DMS 273 treated with DMSO at 0.1 percent for 48 hours (cell line): Measurements from ENCODE around the gene RPS6KB1.
A peak's percentile ranks its signal among the peaks of the same experiment; 100 is the strongest.
"Not testable (repeated sequence)": the region's sequence is repeated elsewhere in the genome, so short reads cannot be mapped to it uniquely, and the experiment has no call there.

Source experiments
- DNase-seq: peaks from one replicate; lab custom pipeline; 2025; lab: John Stamatoyannopoulos, UW

Gene RPS6KB1

GRCh38 chr17:59892924-59893675 lies at the start of gene RPS6KB1, which contains the start of gene TUBD1:
RPS6KB1 (plus strand) TSS chr17:59893121; CDS start chr17:59893185, 64 bp downstream.
TUBD1 (minus strand) TSS chr17:59892943; CDS start chr17:59891002, 1,941 bp downstream.
- peak; percentile 99 for DNase-seq

GRCh38 chr17:59844884-59845594 lies 47.9 kb upstream of the RPS6KB1 start:
- no peak for DNase-seq

- peak; percentile 97 for DNase-seq
Observed at GRCh38 chr17:59845595-59846393, 47.1 kb upstream of the RPS6KB1 start.

GRCh38 chr17:59846394-59847165 lies 46.3 kb upstream of the RPS6KB1 start:
- DNase-seq = no peak

DNA sequence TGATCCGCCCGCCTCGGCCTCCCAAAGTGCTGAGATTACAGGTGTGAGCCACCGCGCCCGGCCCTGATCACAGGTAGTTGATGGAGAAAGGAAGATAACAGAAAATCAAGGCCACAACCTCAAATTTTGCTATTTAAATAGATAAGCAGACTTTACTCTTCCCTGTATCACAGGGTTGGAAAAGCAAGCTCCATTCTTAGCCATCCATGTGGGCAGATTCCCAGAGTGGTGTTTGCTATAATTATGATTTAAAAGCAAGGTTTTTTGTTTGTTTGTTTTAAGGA lies 44.6 kb upstream of the RPS6KB1 start:
- no peak for DNase-seq

DNA sequence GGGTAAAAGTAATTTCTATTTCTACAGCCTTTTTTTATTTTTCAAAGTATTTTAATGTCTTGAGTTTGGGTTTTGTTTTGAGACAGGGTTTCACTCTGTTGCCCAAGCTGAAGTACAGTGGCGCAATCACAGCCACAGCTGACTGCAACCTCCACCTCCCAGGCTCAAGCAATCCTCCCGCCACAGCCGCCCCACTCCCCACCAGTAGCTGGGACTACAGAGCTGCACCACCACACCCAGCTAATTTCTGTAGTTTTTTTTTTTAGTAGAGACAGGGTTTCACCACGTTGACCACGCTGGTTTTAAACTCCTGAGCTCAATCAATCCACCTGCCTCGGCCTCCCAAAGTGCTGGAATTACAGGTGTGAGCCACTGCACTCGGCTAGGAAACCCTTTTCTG lies 44.1 kb upstream of the RPS6KB1 start:
- no peak for DNase-seq

- DNase-seq = not testable (repeated sequence)
Observed at GRCh38 chr17:59850311-59850710, 42.6 kb upstream of the RPS6KB1 start.

- no peak for DNase-seq
Observed at GRCh38 chr17:59851439-59852375, 41.2 kb upstream of the RPS6KB1 start.

DNA sequence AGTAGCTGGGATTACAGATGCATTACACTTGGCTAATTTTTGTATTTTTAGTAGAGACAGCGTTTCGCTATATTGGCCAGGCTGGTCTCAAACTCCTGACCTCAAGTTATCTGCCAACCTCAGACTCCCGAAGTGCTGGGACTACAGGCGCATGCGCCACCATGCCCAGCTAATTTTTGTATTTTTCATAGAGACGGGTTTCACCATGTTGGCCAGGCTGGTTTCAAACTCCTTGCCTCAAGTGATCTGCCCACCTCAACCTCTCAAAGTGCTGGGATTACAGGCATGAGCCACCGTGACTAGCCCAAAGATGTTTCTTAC lies 40.1 kb upstream of the RPS6KB1 start:
- not testable (repeated sequence) for DNase-seq

GRCh38 chr17:59853168-59853918 lies 39.6 kb upstream of the RPS6KB1 start:
- no peak for DNase-seq

GRCh38 chr17:59853919-59854729 lies 38.8 kb upstream of the RPS6KB1 start:
- DNase-seq = not testable (repeated sequence)

- no peak for DNase-seq
Observed at GRCh38 chr17:59856859-59857794, 35.8 kb upstream of the RPS6KB1 start.

GRCh38 chr17:59858167-59858816 lies 34.6 kb upstream of the RPS6KB1 start:
- DNase-seq = no peak

- no peak for DNase-seq
Observed at GRCh38 chr17:59858932-59859331, 34.0 kb upstream of the RPS6KB1 start.

DNA sequence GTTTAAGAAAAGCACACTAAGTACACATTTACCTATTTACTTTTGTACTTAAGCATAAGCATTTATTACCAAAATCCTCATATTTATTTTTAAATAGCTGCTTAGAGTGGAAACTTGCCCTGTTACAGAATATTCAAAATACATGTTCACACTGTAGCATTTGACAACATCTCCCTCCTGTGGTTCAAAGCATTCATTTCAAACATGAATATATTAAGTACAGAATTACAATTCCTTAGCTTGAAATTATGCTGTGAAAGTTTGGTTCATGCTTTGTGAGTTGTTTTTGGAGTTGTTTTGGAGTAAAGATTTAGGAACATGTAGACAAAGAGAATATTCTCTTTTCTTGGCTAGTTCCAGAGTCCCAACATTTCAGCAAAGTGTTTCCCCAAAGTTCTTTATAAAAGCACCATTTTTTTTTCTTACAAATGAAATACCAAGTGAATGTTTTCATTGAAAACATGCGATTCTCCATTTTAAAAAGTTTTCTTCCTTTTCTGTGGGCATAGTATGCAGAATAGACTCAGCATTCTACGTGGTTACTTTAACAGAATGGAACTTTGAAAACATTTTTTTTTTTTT lies 33.4 kb upstream of the RPS6KB1 start:
- DNase-seq = no peak

DNA sequence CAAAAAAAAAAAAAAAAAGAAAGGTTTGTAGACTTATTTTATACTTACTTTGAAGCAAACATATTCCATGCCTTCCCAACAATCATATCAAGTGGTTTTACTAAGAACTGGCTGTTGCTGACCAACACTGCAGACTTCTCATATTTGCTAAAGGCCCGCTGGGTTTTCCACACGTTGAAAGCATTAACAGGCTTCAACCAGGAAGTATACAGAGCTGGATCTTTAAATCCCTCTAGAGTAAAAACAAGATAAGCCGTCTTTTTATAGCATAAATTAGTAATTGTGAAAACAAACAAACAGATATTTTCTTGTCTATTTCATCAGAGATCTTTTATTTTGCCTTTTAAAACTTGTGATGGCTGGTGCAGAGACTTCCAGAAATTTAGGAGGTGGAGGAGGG lies 29.3 kb upstream of the RPS6KB1 start:
- no peak for DNase-seq

DNA sequence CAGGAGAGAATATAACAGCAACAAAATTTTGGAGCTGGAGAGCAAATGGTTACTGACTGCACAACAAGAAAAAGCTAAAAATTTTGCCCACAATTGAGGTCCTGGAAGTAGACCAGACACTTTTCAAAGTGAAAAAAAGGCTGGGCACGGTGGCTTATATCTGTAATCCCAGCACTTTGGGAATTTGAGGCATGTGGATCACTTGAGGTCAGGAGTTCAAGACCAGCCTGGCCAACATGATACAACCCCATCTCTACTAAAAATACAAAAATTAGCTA lies 23.0 kb upstream of the RPS6KB1 start:
- DNase-seq = no peak

DNA sequence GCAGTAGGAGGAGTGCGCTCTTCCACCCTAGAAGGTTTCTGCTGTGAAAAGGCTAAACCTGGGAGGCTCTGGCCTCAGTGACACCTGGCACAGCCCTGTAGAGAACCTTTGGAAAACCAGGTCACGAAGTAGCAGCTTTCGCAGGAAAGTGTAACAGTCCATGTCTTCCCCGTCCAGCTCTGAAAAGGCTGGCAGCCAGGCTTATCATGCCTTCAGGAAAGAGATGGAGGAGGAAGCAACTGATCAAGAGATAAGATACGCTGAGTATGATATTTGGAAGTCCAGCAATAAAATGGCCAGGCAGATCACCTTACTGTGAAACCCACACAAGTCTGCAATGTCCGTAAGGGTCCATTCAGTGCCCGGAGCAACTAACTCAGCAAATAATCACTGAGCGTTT lies 22.4 kb upstream of the RPS6KB1 start:
- no peak for DNase-seq
